Astrocyte of the spinal cord (primary cell): ENCODE measurements around the gene TSPAN8.

Experiments
- DNase-seq: peaks from one replicate; pipeline ENCODE4 v3.0.0; 2011; ENCODE audit warnings: low read depth, low spot score
- H3K4me3 ChIP-seq: 2 replicates; pipeline ENCODE4 v1.5.1; 2011; ENCODE audit warnings: low read depth, mild to moderate bottlenecking, low read length, moderate library complexity
- in situ Hi-C: cut with HindIII; loops from 2 replicates; pipeline ENCODE4 v1.10.0; 2017; ENCODE audit warnings: low sequenced_read_pairs
- TF ChIP-seq, protein P1 (sequence below): IDR thresholded peaks from 2 replicates; pipeline ENCODE4 v1.5.1; 2012; ENCODE audit warnings: low read depth, mild to moderate bottlenecking, low read length, inconsistent platforms

Gene TSPAN8

GRCh38 chr12:71193041-71193440 is 35.2 kb upstream of the TSPAN8 start:
- TF ChIP-seq, protein P1, sequence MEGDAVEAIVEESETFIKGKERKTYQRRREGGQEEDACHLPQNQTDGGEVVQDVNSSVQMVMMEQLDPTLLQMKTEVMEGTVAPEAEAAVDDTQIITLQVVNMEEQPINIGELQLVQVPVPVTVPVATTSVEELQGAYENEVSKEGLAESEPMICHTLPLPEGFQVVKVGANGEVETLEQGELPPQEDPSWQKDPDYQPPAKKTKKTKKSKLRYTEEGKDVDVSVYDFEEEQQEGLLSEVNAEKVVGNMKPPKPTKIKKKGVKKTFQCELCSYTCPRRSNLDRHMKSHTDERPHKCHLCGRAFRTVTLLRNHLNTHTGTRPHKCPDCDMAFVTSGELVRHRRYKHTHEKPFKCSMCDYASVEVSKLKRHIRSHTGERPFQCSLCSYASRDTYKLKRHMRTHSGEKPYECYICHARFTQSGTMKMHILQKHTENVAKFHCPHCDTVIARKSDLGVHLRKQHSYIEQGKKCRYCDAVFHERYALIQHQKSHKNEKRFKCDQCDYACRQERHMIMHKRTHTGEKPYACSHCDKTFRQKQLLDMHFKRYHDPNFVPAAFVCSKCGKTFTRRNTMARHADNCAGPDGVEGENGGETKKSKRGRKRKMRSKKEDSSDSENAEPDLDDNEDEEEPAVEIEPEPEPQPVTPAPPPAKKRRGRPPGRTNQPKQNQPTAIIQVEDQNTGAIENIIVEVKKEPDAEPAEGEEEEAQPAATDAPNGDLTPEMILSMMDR = no peak
- in situ Hi-C loops = no loop called here
- DNase-seq = no peak
- no peak overlapping the region for H3K4me3 ChIP-seq

- H3K4me3 ChIP-seq = no peak overlapping the region
- TF ChIP-seq, protein P1 = no peak
- DNase-seq = no peak
- in situ Hi-C loops = no loop called here
Measured at GRCh38 chr12:71191509-71192196, 33.9 kb upstream of the TSPAN8 start.

GRCh38 chr12:71190822-71191221 is 33.0 kb upstream of the TSPAN8 start:
- TF ChIP-seq, protein P1 = no peak
- no peak for DNase-seq
- no peak overlapping the region for H3K4me3 ChIP-seq
- in situ Hi-C loops = no loop called here

- no peak overlapping the region for H3K4me3 ChIP-seq
- in situ Hi-C loops = no loop called here
- DNase-seq = no peak
- TF ChIP-seq, protein P1 = no peak
Measured at GRCh38 chr12:71187379-71187778, 29.6 kb upstream of the TSPAN8 start.

DNA sequence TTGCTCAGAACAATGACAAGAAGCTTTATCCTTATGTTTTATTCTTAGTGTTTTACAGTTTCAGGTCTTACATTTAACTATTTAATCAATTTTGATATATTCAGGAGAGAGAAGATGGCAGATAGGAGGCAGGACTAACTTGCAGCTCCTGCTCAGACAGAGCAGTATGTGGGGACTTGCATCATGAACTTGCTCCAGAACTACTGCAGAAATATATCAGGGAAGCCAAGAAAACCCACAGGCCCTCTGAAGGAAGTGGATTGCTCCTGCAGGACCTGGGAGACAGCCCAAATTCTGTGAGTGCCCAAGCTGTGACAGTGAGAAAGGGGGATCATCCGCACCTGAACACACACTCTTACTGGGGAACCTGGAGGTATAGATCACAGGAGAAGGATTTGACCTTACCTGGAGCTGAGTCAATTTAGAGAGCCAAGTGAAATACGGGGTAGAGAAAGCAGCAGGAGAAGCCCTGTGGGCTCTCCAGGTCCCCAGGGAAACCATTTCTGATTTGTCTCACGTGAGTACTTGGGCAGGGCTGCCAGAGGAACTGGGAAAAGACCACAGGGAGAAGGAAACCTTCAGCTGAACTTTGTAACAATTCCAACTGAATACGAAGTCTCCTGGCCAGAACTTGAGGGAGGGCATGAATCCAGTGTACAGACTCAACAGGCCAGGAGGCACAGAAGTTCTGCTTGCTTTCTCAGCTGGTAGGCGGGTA is 28.9 kb upstream of the TSPAN8 start:
- in situ Hi-C loops = no loop called here
- DNase-seq = no peak
- H3K4me3 ChIP-seq = no peak overlapping the region
- TF ChIP-seq, protein P1 = no peak

GRCh38 chr12:71183846-71184245 is 26.0 kb upstream of the TSPAN8 start:
- H3K4me3 ChIP-seq = no peak overlapping the region
- DNase-seq = peak; percentile 7
- TF ChIP-seq, protein P1 = no peak
- in situ Hi-C loops = no loop called here
